ENCODE data around the gene TAOK2. TPM values are rescaled to one million over a fixed set of nuclear protein-coding genes. Genes with fewer than 3 reads are reported as not detected.

TAOK2 gene
- 16.9 to 36.1 TPM (median 34.3 TPM) in 5 replicates for total RNA-seq (2022; extraction: Qiagen RNA extraction; ENCODE audit: low read depth)

GRCh38 chr16:29973384-29974246 lies at the start of gene TAOK2:
TAOK2 (plus strand) TSS chr16:29973868; CDS start chr16:29977773, 3,905 bp downstream.

GRCh38 chr16:29925781-29926710 lies 47.6 kb upstream of the TAOK2 start, which contains the start of gene KCTD13:
KCTD13 (minus strand) TSS chr16:29926226; CDS start chr16:29926033, 193 bp downstream.

GRCh38 chr16:29961479-29962343 lies 12.0 kb upstream of the TAOK2 start, which contains the start of gene TMEM219:
TMEM219 (plus strand) TSS chr16:29962079; CDS start chr16:29963144, 1,065 bp downstream.

GRCh38 chr16:29995324-29995910 lies 21.7 kb downstream of the TAOK2 start, which contains the start of gene HIRIP3:
HIRIP3 (minus strand) TSS chr16:29995617; CDS start chr16:29995605, 12 bp downstream.

GRCh38 chr16:29995911-29996765 lies 22.5 kb downstream of the TAOK2 start, which contains the start of gene INO80E:
INO80E (plus strand) TSS chr16:29996241; CDS start chr16:29996311, 70 bp downstream.

GRCh38 chr16:30010844-30011713 lies 37.4 kb downstream of the TAOK2 start, which contains the start of gene DOC2A:
DOC2A (minus strand) TSS chr16:30011027; CDS start chr16:30010222, 805 bp downstream.

GRCh38 chr16:30022887-30023286 lies 49.2 kb downstream of the TAOK2 start, which contains the start of gene C16orf92:
C16orf92 (plus strand) TSS chr16:30023198; CDS start chr16:30023341, 143 bp downstream.

GRCh38 chr16:30030841-30031413 lies 57.3 kb downstream of the TAOK2 start, which contains the start of gene TLCD3B:
TLCD3B (minus strand) TSS chr16:30031271; CDS start chr16:30030527, 744 bp downstream.

Other genes starting within 250 kb of the TAOK2 start
- not detected in 5 replicates for gene C16orf54, start 227.9 kb upstream of the TAOK2 start, total RNA-seq (2022; extraction: Qiagen RNA extraction; ENCODE audit: low read depth)
- not detected in 5 replicates for gene ZG16, start 195.6 kb upstream of the TAOK2 start, total RNA-seq (2022; extraction: Qiagen RNA extraction; ENCODE audit: low read depth)
- gene KIF22, start 183.1 kb upstream of the TAOK2 start, total RNA-seq (2022; extraction: Qiagen RNA extraction; ENCODE audit: low read depth) = 73.9 to 96.4 TPM (median 95.6 TPM) in 5 replicates
- 140 to 181 TPM (median 172 TPM) in 5 replicates for gene MAZ, start 167.3 kb upstream of the TAOK2 start, total RNA-seq (2022; extraction: Qiagen RNA extraction; ENCODE audit: low read depth)
- 0.27 to 0.52 TPM (median 0.33 TPM) in 5 replicates for gene PRRT2, start 161.7 kb upstream of the TAOK2 start, total RNA-seq (2022; extraction: Qiagen RNA extraction; ENCODE audit: low read depth)
- gene PAGR1, start 157.7 kb upstream of the TAOK2 start, total RNA-seq (2022; extraction: Qiagen RNA extraction; ENCODE audit: low read depth) = 35.0 to 50.8 TPM (median 46.6 TPM) in 5 replicates
- 99.3 to 146 TPM (median 135 TPM) in 5 replicates for gene MVP, start 153.4 kb upstream of the TAOK2 start, total RNA-seq (2022; extraction: Qiagen RNA extraction; ENCODE audit: low read depth)
- 47.4 to 106 TPM (median 95.8 TPM) in 5 replicates for gene CDIPT, start 110.6 kb upstream of the TAOK2 start, total RNA-seq (2022; extraction: Qiagen RNA extraction; ENCODE audit: low read depth)
- 11.0 to 24.3 TPM (median 19.9 TPM) in 5 replicates for gene SEZ6L2, start 74.3 kb upstream of the TAOK2 start, total RNA-seq (2022; extraction: Qiagen RNA extraction; ENCODE audit: low read depth)
- 12.4 to 27.0 TPM (median 23.7 TPM) in 5 replicates for gene ASPHD1, start 73.4 kb upstream of the TAOK2 start, total RNA-seq (2022; extraction: Qiagen RNA extraction; ENCODE audit: low read depth)
- gene KCTD13, start 47.6 kb upstream of the TAOK2 start, total RNA-seq (2022; extraction: Qiagen RNA extraction; ENCODE audit: low read depth) = 9.3 to 20.1 TPM (median 15.0 TPM) in 5 replicates
- gene TMEM219, start 11.8 kb upstream of the TAOK2 start, total RNA-seq (2022; extraction: Qiagen RNA extraction; ENCODE audit: low read depth) = 72.2 to 98.5 TPM (median 97.9 TPM) in 5 replicates
- 9.6 to 19.0 TPM (median 14.5 TPM) in 5 replicates for gene HIRIP3, start 21.7 kb downstream of the TAOK2 start, total RNA-seq (2022; extraction: Qiagen RNA extraction; ENCODE audit: low read depth)
- gene INO80E, start 22.4 kb downstream of the TAOK2 start, total RNA-seq (2022; extraction: Qiagen RNA extraction; ENCODE audit: low read depth) = 101 to 119 TPM (median 109 TPM) in 5 replicates
- 0.88 to 3.5 TPM (median 2.5 TPM) in 5 replicates for gene DOC2A, start 37.2 kb downstream of the TAOK2 start, total RNA-seq (2022; extraction: Qiagen RNA extraction; ENCODE audit: low read depth)
- gene C16orf92, start 49.3 kb downstream of the TAOK2 start, total RNA-seq (2022; extraction: Qiagen RNA extraction; ENCODE audit: low read depth) = not detected in 5 replicates
- gene TLCD3B, start 57.4 kb downstream of the TAOK2 start, total RNA-seq (2022; extraction: Qiagen RNA extraction; ENCODE audit: low read depth) = 0.26 to 0.56 TPM (median 0.36 TPM) in 4 of 5 replicates, not detected in the other
- 1,377 to 1,871 TPM (median 1,822 TPM) in 5 replicates for gene ALDOA, start 91.9 kb downstream of the TAOK2 start, total RNA-seq (2022; extraction: Qiagen RNA extraction; ENCODE audit: low read depth)
- 99.1 to 153 TPM (median 144 TPM) in 5 replicates for gene PPP4C, start 102.1 kb downstream of the TAOK2 start, total RNA-seq (2022; extraction: Qiagen RNA extraction; ENCODE audit: low read depth)
- 0.20 to 0.50 TPM (median 0.27 TPM) in 5 replicates for gene TBX6, start 118.1 kb downstream of the TAOK2 start, total RNA-seq (2022; extraction: Qiagen RNA extraction; ENCODE audit: low read depth)
- 4.2 to 10.8 TPM (median 8.6 TPM) in 5 replicates for gene YPEL3, start 122.3 kb downstream of the TAOK2 start, total RNA-seq (2022; extraction: Qiagen RNA extraction; ENCODE audit: low read depth)
- 1.1 to 2.1 TPM (median 1.6 TPM) in 5 replicates for gene GDPD3, start 139.7 kb downstream of the TAOK2 start, total RNA-seq (2022; extraction: Qiagen RNA extraction; ENCODE audit: low read depth)
- gene MAPK3, start 149.4 kb downstream of the TAOK2 start, total RNA-seq (2022; extraction: Qiagen RNA extraction; ENCODE audit: low read depth) = 34.6 to 39.2 TPM (median 36.7 TPM) in 5 replicates
- gene CORO1A, start 209.7 kb downstream of the TAOK2 start, total RNA-seq (2022; extraction: Qiagen RNA extraction; ENCODE audit: low read depth) = 2.7 to 5.1 TPM (median 3.0 TPM) in 5 replicates
- 162 to 210 TPM (median 202 TPM) in 5 replicates for gene BOLA2B, start 219.8 kb downstream of the TAOK2 start, total RNA-seq (2022; extraction: Qiagen RNA extraction; ENCODE audit: low read depth)
- 6.4 to 29.4 TPM (median 11.8 TPM) in 5 replicates for gene SLX1A, start 220.0 kb downstream of the TAOK2 start, total RNA-seq (2022; extraction: Qiagen RNA extraction; ENCODE audit: low read depth)
- gene SULT1A3, start 225.4 kb downstream of the TAOK2 start, total RNA-seq (2022; extraction: Qiagen RNA extraction; ENCODE audit: low read depth) = 4.1 to 12.4 TPM (median 7.9 TPM) in 5 replicates

Data from A549 treated with ZK216348 at 1 μM for 4 hours (cell line).